Tibial nerve (tissue), 4 donors: ENCODE measurements around the gene RPN2. TPM values are rescaled to one million over a fixed set of nuclear protein-coding genes. Genes with fewer than 3 reads are reported as not detected.

Experiments used
- DNase-seq, 2 donors: peaks; one replicate each; pipeline ENCODE4 v3.0.0-alpha.2; 2019; ENCODE audit warnings: low spot score in 2 of 2
- H3K27ac ChIP-seq, 4 donors: fragments of 200-600 bp; sonication (generic) in 3 of 4; one replicate each; pipeline ENCODE4 v1.5.1; 2017 to 2019; ENCODE audit warnings: mild to moderate bottlenecking in 1 of 4
- H3K27me3 ChIP-seq, 2 donors: fragments of 200-600 bp; sonication (generic) in 1 of 2; one replicate each; pipeline versions ENCODE4 v1.5.1 to v1.6.0; 2017 to 2019
- H3K36me3 ChIP-seq, 3 donors: fragments of 200-600 bp; sonication (generic); one replicate each; pipeline ENCODE4 v1.5.1; 2018 to 2019
- H3K4me1 ChIP-seq, 4 donors: fragments of 200-600 bp; sonication (generic) in 3 of 4; one replicate each; pipeline ENCODE4 v1.5.1; 2017 to 2019
- H3K4me3 ChIP-seq, 4 donors: fragments of 200-600 bp; sonication (generic) in 3 of 4; one replicate each; pipeline ENCODE4 v1.5.1; 2017 to 2019; ENCODE audit warnings: mild to moderate bottlenecking in 1 of 4, moderate library complexity in 1 of 4
- H3K9me3 ChIP-seq, 4 donors: fragments of 200-600 bp; sonication (generic) in 3 of 4; one replicate each; pipeline ENCODE4 v1.5.1; 2017 to 2019
- CTCF ChIP-seq, 5 experiments: fragments of 200-600 bp in 3 of 5; fragments of 450-650 bp in 2 of 5; sonication (generic) in 3 of 5; IDR thresholded peaks; one replicate each; pipeline ENCODE4 v1.5.1; 2016 to 2019; ENCODE audit warnings: antibody characterized with exemption in 5 of 5, mild to moderate bottlenecking in 3 of 5, moderate library complexity in 2 of 5
- EP300 ChIP-seq, 2 donors: sonication (generic); formaldehyde crosslinking; IDR thresholded peaks; one replicate each; pipeline ENCODE4 v1.6.1; 2017; ENCODE audit warnings: antibody characterized with exemption in 2 of 2, mild to moderate bottlenecking in 1 of 2
- POLR2A ChIP-seq, 2 donors: fragments of 450-650 bp; IDR thresholded peaks; one replicate each; pipeline ENCODE4 v1.6.1; 2017; ENCODE audit warnings: antibody characterized with exemption in 2 of 2, mild to moderate bottlenecking in 2 of 2, moderate library complexity in 2 of 2
- WGBS, 2 donors: methylation state at CpG; one replicate each; pipeline ENCODE4 v1.1.5; 2018; 5-methylcytosine and 5-hydroxymethylcytosine counted together
- total RNA-seq, 4 donors: library from RNA; depleted of rRNA; stranded (reverse); fragments of >200 nt; gene quantifications; one replicate each; pipeline ENCODE4 v1.1.0, GENCODE V29; 2016

RPN2 gene
- total RNA-seq, 4 donors from 2014 or later = 87.7 to 124 (median 101) TPM

GRCh38 chr20:37218441-37218840, 39.3 kb downstream of the RPN2 start:
- peaks cover 0 to 64% (median 0%) of the 10 kb centered on the region in 3 donors for H3K36me3 ChIP-seq
- H3K27ac ChIP-seq = no peak overlapping the region
- TF ChIP-seq POLR2A (IDR thresholded peaks at IDR 0.05) (no peak), EP300 (IDR thresholded peaks at IDR 0.05) (no peak), CTCF (IDR thresholded peaks at IDR 0.05) (no peak)
- H3K27me3 ChIP-seq = no peaks in the 10 kb centered on the region
- WGBS, 2 donors = 94 to 99% methylated on average over 4 of the region's 4 CpGs
- H3K4me1 ChIP-seq = peaks cover 0 to 28% (median 5%) of the 10 kb centered on the region in 4 donors
- H3K4me3 ChIP-seq = no peak overlapping the region
- no peaks in the 10 kb centered on the region for H3K9me3 ChIP-seq
- no peak for DNase-seq

- 67 to 74% methylated on average over 4 of the region's 4 CpGs for WGBS, 2 donors
- H3K36me3 ChIP-seq = peaks cover 0 to 64% (median 4%) of the 10 kb centered on the region in 3 donors
- TF ChIP-seq EP300 (IDR thresholded peaks at IDR 0.05) = no peak
- TF ChIP-seq CTCF (IDR thresholded peaks at IDR 0.05) = no peak
- TF ChIP-seq POLR2A (IDR thresholded peaks at IDR 0.05) = no peak
These were observed 39.8 kb downstream of the RPN2 start for GRCh38 chr20:37218976-37219375.

GRCh38 chr20:37219751-37220668, 40.9 kb downstream of the RPN2 start:
- no peaks in the 10 kb centered on the region for H3K9me3 ChIP-seq
- no peaks in the 10 kb centered on the region for H3K27me3 ChIP-seq
- WGBS, 2 donors = 47 to 50% methylated on average over 10 of the region's 10 CpGs
- TF ChIP-seq CTCF (IDR thresholded peaks at IDR 0.05) (no peak), EP300 (IDR thresholded peaks at IDR 0.05) (no peak), POLR2A (IDR thresholded peaks at IDR 0.05) (no peak)
- peaks cover 0 to 66% (median 13%) of the 10 kb centered on the region in 3 donors for H3K36me3 ChIP-seq
- H3K27ac ChIP-seq = no peak overlapping the region
- no peak overlapping the region for H3K4me3 ChIP-seq
- peaks cover 0 to 28% (median 5%) of the 10 kb centered on the region in 4 donors for H3K4me1 ChIP-seq
- no peak for DNase-seq

More at GRCh38 chr20:37218976-37219375, 39.8 kb downstream of the RPN2 start:
- Histone ChIP-seq H3K9me3 (no peaks in the 10 kb centered on the region), H3K4me3 (no peak overlapping the region), H3K27ac (no peak overlapping the region), H3K27me3 (no peaks in the 10 kb centered on the region), H3K4me1 (peaks cover 0 to 28% (median 5%) of the 10 kb centered on the region in 4 donors)
- DNase-seq = no peak

- H3K4me3 ChIP-seq = no peak overlapping the region
- H3K9me3 ChIP-seq = no peaks in the 10 kb centered on the region
- H3K4me1 ChIP-seq = peaks cover 0 to 28% (median 5%) of the 10 kb centered on the region in 4 donors
- 33% methylated on average over 3 of the region's 3 CpGs for WGBS, 2 donors
- TF ChIP-seq EP300 (IDR thresholded peaks at IDR 0.05) (no peak), POLR2A (IDR thresholded peaks at IDR 0.05) (no peak), CTCF (IDR thresholded peaks at IDR 0.05) (no peak)
- peak overlapping the region in 1 of 4 donors; percentile 5 for H3K27ac ChIP-seq
- DNase-seq = no peak
- H3K27me3 ChIP-seq = no peaks in the 10 kb centered on the region
- peaks cover 0 to 70% (median 20%) of the 10 kb centered on the region in 3 donors for H3K36me3 ChIP-seq
These were observed 41.6 kb downstream of the RPN2 start for GRCh38 chr20:37220731-37221130.

- 91 to 93% methylated on average over 4 of the region's 4 CpGs for WGBS, 2 donors
- TF ChIP-seq CTCF (IDR thresholded peaks at IDR 0.05) = no peak
- no peak for TF ChIP-seq POLR2A (IDR thresholded peaks at IDR 0.05)
- TF ChIP-seq EP300 (IDR thresholded peaks at IDR 0.05) = no peak
- DNase-seq = no peak
- H3K9me3 ChIP-seq = no peaks in the 10 kb centered on the region
- no peak overlapping the region for H3K4me3 ChIP-seq
- peaks cover 0 to 70% (median 25%) of the 10 kb centered on the region in 3 donors for H3K36me3 ChIP-seq
- peaks cover 0 to 40% (median 10%) of the 10 kb centered on the region in 4 donors for H3K4me1 ChIP-seq
- no peaks in the 10 kb centered on the region for H3K27me3 ChIP-seq
- no peak overlapping the region for H3K27ac ChIP-seq
These were observed 43.0 kb downstream of the RPN2 start for GRCh38 chr20:37222086-37222485.
